Karpas-422 (cell line): ENCODE results near the gene WNK2. TPM values are rescaled to one million over a fixed set of nuclear protein-coding genes. Genes with fewer than 3 reads are reported as not detected.

Experiments
- DNase-seq: peaks from one replicate; pipeline ENCODE4 v3.0.0-alpha.2; 2015
- H2AFZ ChIP-seq: fragments of 200-600 bp; sonication (generic); 2 replicates; pipeline ENCODE4 v1.6.1; 2014; ENCODE audit warnings: antibody characterized with exemption, low read length, mixed read lengths
- H3K27ac ChIP-seq: fragments of 200-600 bp; sonication (generic); 2 replicates; pipeline ENCODE4 v1.5.1; 2014; ENCODE audit warnings: mild to moderate bottlenecking, low read length, moderate library complexity
- H3K27me3 ChIP-seq: fragments of 200-600 bp; sonication (generic); 2 replicates; pipeline ENCODE4 v1.6.1; 2014; ENCODE audit warnings: low read length, mixed read lengths
- H3K36me3 ChIP-seq: fragments of 200-600 bp; sonication (generic); 2 replicates; pipeline ENCODE4 v1.6.1; 2014; ENCODE audit warnings: low read length, mixed read lengths; ENCODE audit not compliant: insufficient read depth
- H3K4me1 ChIP-seq: fragments of 200-600 bp; sonication (generic); 2 replicates; pipeline ENCODE4 v1.6.1; 2014; ENCODE audit warnings: mild to moderate bottlenecking, low read length, mixed read lengths
- H3K4me2 ChIP-seq: fragments of 200-600 bp; sonication (generic); 2 replicates; pipeline ENCODE4 v1.6.1; 2014; ENCODE audit warnings: low read length, low read depth, mild to moderate bottlenecking; ENCODE audit not compliant: poor library complexity, severe bottlenecking
- H3K4me3 ChIP-seq: fragments of 200-600 bp; sonication (generic); 2 replicates; pipeline ENCODE4 v1.5.1; 2014; ENCODE audit warnings: mild to moderate bottlenecking, antibody characterized with exemption, low read length, mixed read lengths
- H3K79me2 ChIP-seq: fragments of 200-600 bp; sonication (generic); 2 replicates; pipeline ENCODE4 v1.6.1; 2014; ENCODE audit warnings: mild to moderate bottlenecking, low read length, mixed read lengths
- H3K9ac ChIP-seq: fragments of 200-600 bp; sonication (generic); 2 replicates; pipeline ENCODE4 v1.6.0; 2014; ENCODE audit warnings: low read length
- H3K9me2 ChIP-seq: fragments of 200-600 bp; sonication (generic), shearing (Covaris generic); replicated peaks from 2 replicates; pipeline ENCODE4 v1.6.0; 2014; ENCODE audit warnings: mild to moderate bottlenecking, low read length, moderate library complexity; ENCODE audit not compliant: insufficient read depth
- H3K9me3 ChIP-seq: fragments of 300-700, 200-600 bp; sonication (generic); 2 replicates; pipeline ENCODE4 v1.6.1; 2014; ENCODE audit warnings: low read length, mixed read lengths
- H4K20me1 ChIP-seq: fragments of 200-600 bp; sonication (generic); 2 replicates; pipeline ENCODE4 v1.6.1; 2014; ENCODE audit warnings: mild to moderate bottlenecking, antibody characterized with exemption, low read length, low read depth; ENCODE audit not compliant: insufficient read depth
- total RNA-seq: library from RNA; depleted of rRNA; stranded (reverse); fragments of >200 nt; shearing (Covaris generic); gene quantifications from 2 replicates; pipeline ENCODE4 v1.2.3, GENCODE V29; 2014; ENCODE audit warnings: low replicate concordance

The WNK2 gene
- total RNA-seq, 1 experiment from 2014 or later, result not detected

DNA sequence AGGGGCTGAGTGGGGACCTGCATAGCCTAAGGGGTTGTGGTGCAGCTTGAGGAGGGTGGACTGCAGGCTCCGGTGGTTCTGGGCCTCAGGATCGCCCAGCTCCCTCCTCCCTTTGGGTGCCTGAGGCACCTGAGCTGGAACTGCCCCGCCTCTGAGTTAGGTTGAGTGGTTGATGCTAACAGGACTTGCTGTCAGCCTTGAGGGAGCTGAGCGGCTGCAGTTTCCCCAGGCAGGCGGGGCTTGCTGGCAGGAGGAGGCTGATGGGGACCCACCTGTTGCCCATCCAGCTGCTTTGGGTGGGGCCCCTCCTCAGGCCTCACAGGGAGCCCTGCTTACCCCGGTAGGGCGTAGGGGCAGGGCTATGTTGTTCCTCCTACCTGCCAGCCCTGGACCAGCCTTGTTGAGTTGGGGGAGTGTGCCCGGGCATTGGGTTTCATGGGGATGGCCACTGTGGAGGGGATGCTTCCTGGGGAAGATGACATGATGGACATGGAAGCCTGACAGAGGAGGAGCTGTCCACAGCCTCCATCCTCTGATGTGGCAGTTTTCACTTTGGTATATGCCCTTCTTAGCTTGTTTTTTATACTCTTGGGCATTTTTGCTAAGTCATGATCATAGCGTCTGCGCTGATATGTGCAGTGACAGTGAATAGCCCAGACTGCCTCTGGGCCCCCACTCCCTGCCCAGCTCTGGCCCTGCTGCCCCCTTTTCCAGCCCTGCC is 14.3 kb downstream of the WNK2 start:
- no peaks in the 10 kb centered on the region for H3K9me2 ChIP-seq
- no peak overlapping the region for H3K9ac ChIP-seq
- H3K4me3 ChIP-seq, result no peak overlapping the region
- H3K79me2 ChIP-seq, result no peaks in the 10 kb centered on the region
- no peaks in the 10 kb centered on the region for H4K20me1 ChIP-seq
- no peaks in the 10 kb centered on the region for H3K27me3 ChIP-seq
- no peaks in the 10 kb centered on the region for H3K36me3 ChIP-seq
- no peak overlapping the region for H3K4me2 ChIP-seq
- H3K27ac ChIP-seq, result no peak overlapping the region
- no peaks in the 10 kb centered on the region for H3K4me1 ChIP-seq
- DNase-seq, result peak; percentile 36
- H2AFZ ChIP-seq, result no peak overlapping the region
- no peaks in the 10 kb centered on the region for H3K9me3 ChIP-seq

DNA sequence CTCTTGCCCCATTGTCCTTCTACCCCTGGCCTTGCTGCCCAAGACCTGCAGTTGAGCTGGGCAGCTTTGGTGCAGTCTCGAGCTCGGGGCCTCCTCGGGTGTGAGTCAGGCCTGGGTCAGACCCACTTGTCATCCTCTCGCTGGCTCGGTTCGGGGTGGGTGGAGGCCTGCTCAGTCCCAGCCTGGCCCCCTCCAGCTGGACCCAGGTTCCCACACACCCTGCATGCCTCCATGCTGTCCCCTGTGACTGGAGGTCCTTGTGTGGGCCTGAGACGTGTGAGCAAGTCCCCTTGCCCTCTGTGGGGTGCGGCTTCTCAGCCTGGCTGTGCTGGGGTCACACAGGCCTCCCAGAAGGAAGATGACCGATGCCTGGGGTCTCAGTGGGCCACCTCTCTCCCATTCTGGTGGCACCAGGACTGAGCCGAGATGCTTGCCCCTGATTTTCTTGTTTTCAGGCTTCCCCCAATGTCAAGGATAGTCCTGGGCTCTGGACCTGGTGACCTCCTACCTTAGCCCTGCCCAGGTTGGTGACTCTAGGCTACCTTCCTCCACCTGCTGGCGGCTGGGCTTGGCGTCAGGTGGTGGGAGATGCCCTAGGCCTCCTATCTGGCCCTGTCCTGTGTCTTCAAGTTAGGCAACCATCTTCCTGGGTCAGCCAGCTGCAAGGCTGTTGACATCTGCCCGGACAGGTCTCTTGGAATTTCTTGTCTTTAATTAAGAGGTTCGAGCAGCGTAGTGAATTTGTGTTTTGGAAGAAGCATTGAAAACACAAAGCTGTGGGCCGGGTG is 15.1 kb downstream of the WNK2 start:
- no peaks in the 10 kb centered on the region for H3K9me2 ChIP-seq
- DNase-seq, result no peak
- no peaks in the 10 kb centered on the region for H3K9me3 ChIP-seq
- no peaks in the 10 kb centered on the region for H3K79me2 ChIP-seq
- H2AFZ ChIP-seq, result no peak overlapping the region
- no peaks in the 10 kb centered on the region for H4K20me1 ChIP-seq
- H3K4me2 ChIP-seq, result no peak overlapping the region
- H3K9ac ChIP-seq, result no peak overlapping the region
- no peaks in the 10 kb centered on the region for H3K4me1 ChIP-seq
- no peak overlapping the region for H3K27ac ChIP-seq
- no peaks in the 10 kb centered on the region for H3K27me3 ChIP-seq
- H3K36me3 ChIP-seq, result no peaks in the 10 kb centered on the region
- H3K4me3 ChIP-seq, result no peak overlapping the region

DNA sequence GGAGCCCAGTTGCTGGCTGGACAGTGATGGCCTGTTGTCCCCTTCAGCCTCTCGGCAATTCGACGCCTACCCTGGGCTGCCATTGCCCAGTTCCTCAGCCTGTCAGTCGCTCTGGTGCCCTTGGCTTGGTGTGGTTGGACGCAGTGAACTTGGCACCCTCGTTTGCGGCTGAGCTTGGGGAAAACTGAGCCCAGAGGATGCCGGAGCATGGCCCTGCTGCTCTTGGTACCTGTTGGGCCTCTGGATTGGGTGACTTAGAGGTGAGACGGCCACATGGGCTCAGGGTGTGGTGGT is 16.5 kb downstream of the WNK2 start:
- no peak overlapping the region for H3K9ac ChIP-seq
- H3K9me3 ChIP-seq, result no peaks in the 10 kb centered on the region
- H3K79me2 ChIP-seq, result no peaks in the 10 kb centered on the region
- no peaks in the 10 kb centered on the region for H3K9me2 ChIP-seq
- no peak overlapping the region for H3K4me3 ChIP-seq
- no peak for DNase-seq
- no peaks in the 10 kb centered on the region for H3K36me3 ChIP-seq
- H4K20me1 ChIP-seq, result 0 out of 2 replicates have a peak, but pooled peaks cover 3% of the 10 kb centered on the region
- no peaks in the 10 kb centered on the region for H3K27me3 ChIP-seq
- H3K4me2 ChIP-seq, result no peak overlapping the region
- H2AFZ ChIP-seq, result no peak overlapping the region
- H3K27ac ChIP-seq, result no peak overlapping the region
- no peaks in the 10 kb centered on the region for H3K4me1 ChIP-seq

DNA sequence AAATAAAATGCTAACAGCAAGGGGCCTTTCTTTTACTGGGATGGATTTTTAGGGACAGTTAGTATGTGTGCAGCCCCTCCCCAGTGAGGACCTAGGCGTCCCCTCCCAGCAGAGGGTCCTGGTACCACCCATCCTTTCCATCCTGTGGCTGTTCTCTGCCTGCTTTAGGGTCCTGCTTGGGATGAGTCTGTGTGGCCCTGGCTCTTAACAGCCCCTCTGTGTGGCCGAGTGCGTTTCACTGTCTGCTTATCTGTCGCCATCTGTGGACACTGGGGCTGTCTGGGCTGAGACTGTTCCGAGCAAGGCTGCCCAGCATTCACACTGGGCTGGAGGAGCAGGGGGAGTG is 17.0 kb downstream of the WNK2 start:
- Histone ChIP-seq H3K79me2 (no peaks in the 10 kb centered on the region), H3K36me3 (no peaks in the 10 kb centered on the region), H4K20me1 (0 out of 2 replicates have a peak, but pooled peaks cover 3% of the 10 kb centered on the region), H3K9me3 (no peaks in the 10 kb centered on the region), H3K4me2 (no peak overlapping the region), H3K4me3 (no peak overlapping the region), H3K9ac (no peak overlapping the region), H3K9me2 (no peaks in the 10 kb centered on the region), H2AFZ (no peak overlapping the region), H3K27me3 (no peaks in the 10 kb centered on the region), H3K27ac (no peak overlapping the region), H3K4me1 (no peaks in the 10 kb centered on the region)
- DNase-seq, result peak; percentile 39

DNA sequence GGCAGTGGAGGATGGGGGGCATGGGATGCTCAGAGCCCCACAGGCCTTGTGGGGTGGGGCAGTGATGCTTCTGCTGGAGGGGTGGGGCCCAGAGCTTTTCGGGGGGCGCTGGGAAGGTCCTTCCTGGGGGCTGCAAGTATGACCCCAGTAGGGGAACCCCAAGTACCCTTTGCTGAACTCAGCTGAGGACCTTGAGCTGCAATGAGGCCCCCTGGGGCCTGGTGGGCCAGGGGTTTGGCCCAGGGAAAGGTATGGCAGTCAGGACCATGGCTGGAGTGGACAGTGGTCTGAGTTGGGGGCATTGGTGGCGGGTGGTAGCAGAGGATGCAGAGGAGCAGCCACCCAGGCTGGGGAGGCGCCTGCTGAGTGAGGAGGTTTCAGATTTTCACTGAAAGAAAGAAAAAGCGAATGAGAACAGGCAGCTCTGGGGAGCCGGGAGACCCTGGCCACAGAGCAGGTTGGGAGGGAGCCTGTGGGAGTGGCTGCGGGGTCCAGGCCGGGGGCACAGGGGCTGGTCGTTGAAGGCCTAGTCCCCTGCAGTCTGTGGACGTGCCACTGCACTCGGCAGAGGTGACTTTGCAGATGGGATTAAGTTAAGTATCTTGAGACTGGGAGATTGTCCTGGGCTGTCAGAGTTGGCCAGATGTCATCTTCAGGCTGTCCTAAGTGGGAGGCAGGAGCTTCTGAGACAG is 19.2 kb downstream of the WNK2 start:
- Histone ChIP-seq H3K27ac (no peak overlapping the region), H3K9me3 (no peaks in the 10 kb centered on the region), H2AFZ (no peak overlapping the region), H3K36me3 (no peaks in the 10 kb centered on the region), H3K9ac (no peak overlapping the region), H3K4me1 (no peaks in the 10 kb centered on the region), H3K79me2 (no peaks in the 10 kb centered on the region), H4K20me1 (0 out of 2 replicates have a peak, but pooled peaks cover 3% of the 10 kb centered on the region), H3K4me2 (no peak overlapping the region), H3K27me3 (no peaks in the 10 kb centered on the region), H3K9me2 (no peaks in the 10 kb centered on the region), H3K4me3 (no peak overlapping the region)
- no peak for DNase-seq

DNA sequence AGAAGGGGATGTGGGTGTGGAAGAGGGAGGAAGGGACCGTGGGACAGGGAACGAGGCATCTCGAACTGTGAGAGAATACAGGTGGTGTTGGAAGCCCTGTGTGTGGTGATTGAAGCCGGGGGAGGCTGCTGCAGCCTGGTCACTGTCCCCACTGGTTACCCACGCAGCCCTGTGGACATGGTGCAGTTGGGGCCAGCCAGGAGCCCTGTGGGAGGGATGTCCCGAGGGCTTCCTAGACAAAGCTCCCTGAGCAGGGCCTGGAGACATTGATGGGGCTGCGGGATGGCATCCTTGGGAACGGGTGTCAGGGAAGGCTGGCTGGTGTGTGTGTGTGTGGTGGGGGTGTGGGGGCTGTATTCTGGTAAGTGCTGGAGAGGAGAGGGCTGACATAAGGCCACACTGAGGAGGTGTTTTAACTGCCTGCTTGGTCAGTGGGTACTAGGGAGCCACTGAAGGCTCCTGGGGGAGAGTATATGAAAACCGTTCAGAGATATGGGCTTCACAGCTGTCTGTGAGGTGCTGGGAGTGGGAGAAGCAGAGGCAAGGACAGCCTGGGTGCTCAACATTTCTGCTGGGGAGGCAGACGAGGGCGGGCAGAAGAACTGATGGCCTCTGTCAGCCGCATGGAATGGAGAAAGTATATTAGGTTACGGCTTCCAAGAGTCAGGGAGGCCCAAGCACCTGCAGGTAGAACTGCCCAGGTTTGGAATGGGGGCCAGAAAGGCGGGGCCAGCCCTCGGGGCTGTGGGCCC is 20.0 kb downstream of the WNK2 start:
- H3K9ac ChIP-seq, result no peak overlapping the region
- H3K4me2 ChIP-seq, result no peak overlapping the region
- no peaks in the 10 kb centered on the region for H3K27me3 ChIP-seq
- no peak overlapping the region for H2AFZ ChIP-seq
- H3K4me1 ChIP-seq, result no peaks in the 10 kb centered on the region
- no peaks in the 10 kb centered on the region for H3K79me2 ChIP-seq
- H3K9me2 ChIP-seq, result no peaks in the 10 kb centered on the region
- no peaks in the 10 kb centered on the region for H3K9me3 ChIP-seq
- H3K36me3 ChIP-seq, result no peaks in the 10 kb centered on the region
- H4K20me1 ChIP-seq, result 0 out of 2 replicates have a peak, but pooled peaks cover 3% of the 10 kb centered on the region
- H3K27ac ChIP-seq, result no peak overlapping the region
- no peak for DNase-seq
- no peak overlapping the region for H3K4me3 ChIP-seq

DNA sequence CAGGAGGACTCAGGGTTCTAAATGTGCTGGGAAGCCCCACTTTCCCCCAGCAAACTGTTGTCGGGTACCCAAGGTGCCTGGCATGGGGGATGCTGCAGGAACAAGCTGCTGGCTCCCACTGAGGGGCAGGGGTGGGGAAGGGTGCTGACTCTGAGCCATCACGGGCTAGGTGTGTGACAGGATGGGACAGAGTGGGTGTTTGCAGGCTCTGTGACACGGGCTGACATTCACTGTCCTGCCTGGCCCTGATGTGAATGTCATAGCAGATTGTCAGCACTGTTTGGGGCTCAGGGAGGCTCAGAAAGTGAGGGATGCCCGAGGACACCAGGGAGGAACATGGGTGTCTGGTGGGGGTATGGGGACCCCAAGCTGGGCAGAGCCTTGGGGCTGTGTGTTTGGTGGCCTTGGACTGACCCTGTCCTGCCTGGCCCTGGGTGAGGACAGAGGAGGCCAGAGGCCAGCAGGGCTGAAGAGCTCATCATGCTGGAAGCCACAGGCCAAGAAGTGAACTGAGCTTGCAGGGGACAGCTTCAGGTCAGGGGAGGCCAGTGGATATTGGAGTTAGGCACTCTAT is 20.6 kb downstream of the WNK2 start:
- no peak for DNase-seq
- no peaks in the 10 kb centered on the region for H3K79me2 ChIP-seq
- no peak overlapping the region for H3K9ac ChIP-seq
- no peaks in the 10 kb centered on the region for H3K9me2 ChIP-seq
- H3K36me3 ChIP-seq, result no peaks in the 10 kb centered on the region
- H2AFZ ChIP-seq, result no peak overlapping the region
- no peak overlapping the region for H3K27ac ChIP-seq
- no peaks in the 10 kb centered on the region for H3K9me3 ChIP-seq
- H3K4me2 ChIP-seq, result no peak overlapping the region
- H3K4me3 ChIP-seq, result no peak overlapping the region
- H4K20me1 ChIP-seq, result 0 out of 2 replicates have a peak, but pooled peaks cover 3% of the 10 kb centered on the region
- H3K4me1 ChIP-seq, result no peaks in the 10 kb centered on the region
- no peaks in the 10 kb centered on the region for H3K27me3 ChIP-seq
